Peyer's patch (tissue), 4 donors: ENCODE data around the gene TNNT2. TPM values are rescaled to one million over a fixed set of nuclear protein-coding genes. Genes with fewer than 3 reads are reported as not detected.
A peak's percentile ranks its signal among the peaks of the same experiment; 100 is the strongest.

Experiments used
- DNase-seq, 3 donors: peaks; one replicate each; pipeline ENCODE4 v3.0.0-alpha.2; 2017 to 2019
- H3K27ac ChIP-seq, 4 donors: fragments of 200-600 bp; sonication (generic); one replicate each; pipeline ENCODE4 v1.5.1; 2016 to 2019
- H3K27me3 ChIP-seq, 2 donors: fragments of 200-600 bp; sonication (generic); one replicate each; pipeline ENCODE4 v1.5.1; 2019
- H3K36me3 ChIP-seq, 3 donors: fragments of 200-600 bp; sonication (generic); one replicate each; pipeline ENCODE4 v1.5.1; 2016 to 2019
- H3K4me1 ChIP-seq, 4 donors: fragments of 200-600 bp; sonication (generic); one replicate each; pipeline ENCODE4 v1.5.1; 2016 to 2019
- H3K4me3 ChIP-seq, 4 donors: fragments of 200-600 bp; sonication (generic); 1 replicate in 3 of 4; 2 replicates in 1 of 4; pipeline ENCODE4 v1.5.1; 2016 to 2019; ENCODE audit warnings: mild to moderate bottlenecking in 1 of 4
- H3K9me3 ChIP-seq, 4 donors: fragments of 200-600 bp; sonication (generic); one replicate each; pipeline ENCODE4 v1.5.1; 2016 to 2019; ENCODE audit warnings: mild to moderate bottlenecking in 1 of 4
- CTCF ChIP-seq, 6 experiments: fragments of 450-650 bp in 4 of 6; fragments of 200-600 bp in 2 of 6; sonication (generic) in 1 of 6; IDR thresholded peaks; one replicate each; pipeline ENCODE4 v1.5.1; 2017 to 2019; ENCODE audit warnings: antibody characterized with exemption in 6 of 6, mild to moderate bottlenecking in 3 of 6, moderate library complexity in 1 of 6
- POLR2A ChIP-seq, 2 donors: fragments of 450-650 bp; IDR thresholded peaks; one replicate each; pipeline ENCODE4 v1.5.1; 2017; ENCODE audit warnings: antibody characterized with exemption in 2 of 2, mild to moderate bottlenecking in 2 of 2, moderate library complexity in 2 of 2
- total RNA-seq, 4 donors: library from RNA; depleted of rRNA; stranded (reverse); fragments of >200 nt; gene quantifications; one replicate each; pipeline ENCODE4 v1.1.0, GENCODE V29; 2016

The TNNT2 gene
- total RNA-seq, 4 donors from 2014 or later: 0.40 to 3.7 TPM; not detected in 2

GRCh38 chr1:201378804-201379203 lies 1.3 kb upstream of the TNNT2 start:
- H3K4me3 ChIP-seq: no peak overlapping the region
- H3K36me3 ChIP-seq: peaks cover 0 to 10% (median 0%) of the 10 kb centered on the region in 3 donors
- TF ChIP-seq CTCF (IDR thresholded peaks at IDR 0.05) (no peak), POLR2A (IDR thresholded peaks at IDR 0.05) (no peak)
- H3K27ac ChIP-seq: no peak overlapping the region
- no peaks in the 10 kb centered on the region for H3K27me3 ChIP-seq
- H3K9me3 ChIP-seq: no peaks in the 10 kb centered on the region
- no peak for DNase-seq
- no peaks in the 10 kb centered on the region for H3K4me1 ChIP-seq

DNA sequence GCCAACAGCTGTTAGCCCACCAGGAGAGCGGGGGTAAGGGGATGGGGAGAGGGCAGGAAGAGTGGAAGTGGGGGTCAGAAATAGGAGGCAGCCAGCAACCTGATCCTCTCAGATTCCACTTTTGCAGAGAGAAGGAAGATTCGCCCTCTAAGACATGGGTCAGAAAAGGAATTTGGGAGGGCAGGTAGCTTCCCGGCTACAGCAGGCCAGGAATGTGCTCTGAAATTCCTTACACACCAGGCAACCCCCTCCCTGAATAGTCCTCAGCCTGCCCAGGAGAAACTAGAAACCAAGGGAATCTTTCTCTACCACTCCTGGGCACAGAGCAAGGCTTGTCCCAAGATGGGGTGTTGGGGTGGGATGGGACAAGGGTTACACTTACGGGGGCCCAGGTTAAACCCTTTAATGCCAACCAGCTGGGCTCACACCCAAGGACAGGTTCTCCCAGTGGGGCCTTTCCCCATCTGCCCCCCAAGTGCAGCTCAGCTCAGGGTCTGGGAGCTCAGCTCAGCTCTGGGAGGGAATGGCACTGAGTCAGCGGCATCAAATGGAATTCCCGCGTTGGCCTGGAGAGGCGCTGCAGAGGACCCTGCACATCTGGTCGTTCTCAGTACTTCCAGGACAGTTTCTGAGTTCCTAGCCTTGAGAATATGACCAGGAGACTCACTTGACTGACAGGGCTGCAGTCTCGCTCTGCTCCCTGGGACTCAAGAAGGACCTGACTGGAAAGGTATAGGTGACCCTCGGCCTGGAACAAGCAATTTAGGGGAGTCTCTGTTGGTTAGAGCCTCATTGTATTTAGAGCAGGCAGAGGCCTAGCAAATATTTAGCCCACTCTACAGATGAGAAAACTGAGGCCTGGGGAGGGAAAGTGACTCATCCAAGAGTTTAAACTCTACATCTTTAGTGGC lies 761 bp downstream of the TNNT2 start:
- H3K4me1 ChIP-seq: no peaks in the 10 kb centered on the region
- no peak overlapping the region for H3K4me3 ChIP-seq
- H3K27me3 ChIP-seq: no peaks in the 10 kb centered on the region
- peak in 2 of 3 donors; percentile 69 to 70 for DNase-seq
- TF ChIP-seq CTCF (IDR thresholded peaks at IDR 0.05): peak in 4 of 6 experiments; percentile 30 to 64 (median 53)
- no peak for TF ChIP-seq POLR2A (IDR thresholded peaks at IDR 0.05)
- H3K27ac ChIP-seq: no peak overlapping the region
- H3K9me3 ChIP-seq: no peaks in the 10 kb centered on the region
- no peaks in the 10 kb centered on the region for H3K36me3 ChIP-seq

DNA sequence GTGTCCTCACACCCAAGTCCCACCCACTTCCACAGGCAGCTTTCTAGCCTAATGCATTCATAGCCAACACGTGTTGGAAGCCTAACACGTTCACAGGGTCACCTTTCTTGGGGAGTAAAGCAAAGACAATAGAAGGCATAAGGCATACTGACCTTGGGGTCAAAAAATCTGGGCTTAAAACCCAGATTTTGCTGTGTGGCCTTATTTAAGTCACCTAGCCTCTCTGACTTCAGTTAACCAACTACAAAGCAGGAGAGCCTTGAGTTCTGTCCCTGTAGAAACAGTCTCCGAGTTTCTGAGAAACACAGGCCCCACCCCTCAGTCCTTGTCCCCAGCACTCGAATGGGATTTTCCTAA lies 1.4 kb downstream of the TNNT2 start:
- Histone ChIP-seq H3K27me3 (no peaks in the 10 kb centered on the region), H3K27ac (no peak overlapping the region), H3K4me1 (no peaks in the 10 kb centered on the region), H3K9me3 (no peaks in the 10 kb centered on the region), H3K4me3 (no peak overlapping the region), H3K36me3 (no peaks in the 10 kb centered on the region)
- no peak for TF ChIP-seq POLR2A (IDR thresholded peaks at IDR 0.05)
- TF ChIP-seq CTCF (IDR thresholded peaks at IDR 0.05): no peak
- DNase-seq: no peak

GRCh38 chr1:201375169-201375568 lies 2.3 kb downstream of the TNNT2 start:
- TF ChIP-seq POLR2A (IDR thresholded peaks at IDR 0.05): no peak
- TF ChIP-seq CTCF (IDR thresholded peaks at IDR 0.05): no peak
- Histone ChIP-seq H3K4me1 (no peaks in the 10 kb centered on the region), H3K36me3 (no peaks in the 10 kb centered on the region), H3K27me3 (no peaks in the 10 kb centered on the region), H3K27ac (no peak overlapping the region), H3K9me3 (no peaks in the 10 kb centered on the region), H3K4me3 (no peak overlapping the region)
- no peak for DNase-seq

GRCh38 chr1:201374364-201374763 lies 3.1 kb downstream of the TNNT2 start:
- no peak for DNase-seq
- TF ChIP-seq CTCF (IDR thresholded peaks at IDR 0.05) (no peak), POLR2A (IDR thresholded peaks at IDR 0.05) (no peak)

More at GRCh38 chr1:201374364-201374763, 3.1 kb downstream of the TNNT2 start:
- Histone ChIP-seq H3K27me3 (no peaks in the 10 kb centered on the region), H3K36me3 (no peaks in the 10 kb centered on the region), H3K4me3 (no peak overlapping the region), H3K9me3 (no peaks in the 10 kb centered on the region), H3K27ac (no peak overlapping the region), H3K4me1 (no peaks in the 10 kb centered on the region)
